B cell (primary cell): ENCODE results near the gene TWIST2. TPM values are rescaled to one million over a fixed set of nuclear protein-coding genes. Genes with fewer than 3 reads are reported as not detected.

ENCODE experiments used
- ATAC-seq: fragments of 200-7000 bp; cut with Tn5 transposase; one replicate; pipeline ENCODE4 v1.10.0; 2021; ENCODE audit warnings: low read depth, mild to moderate bottlenecking, moderate number of reproducible peaks, moderate library complexity
- CTCF ChIA-PET: fragments of 350-600 bp; sonication (Branson Sonifier 250); formaldehyde crosslinking; loops from one replicate; lab custom pipeline; 2021; ENCODE audit warnings: antibody characterized with exemption, inconsistent platforms; lab: Charles Lee
- POLR2A ChIA-PET: fragments of 350-600 bp; sonication (Branson Sonifier 250); formaldehyde crosslinking; loops from one replicate; lab custom pipeline; 2021; ENCODE audit warnings: antibody characterized with exemption; lab: Charles Lee
- DNase-seq: peaks from one replicate; pipeline ENCODE4 v3.0.0; 2013
- H2AFZ ChIP-seq: 2 replicates; pipeline ENCODE4 v1.6.1; 2012; ENCODE audit warnings: mild to moderate bottlenecking, low read depth, low read length; ENCODE audit not compliant: insufficient read depth, poor library complexity, severe bottlenecking
- H3K27ac ChIP-seq, 2 donors: 1 replicate in 1 of 2; 2 replicates in 1 of 2; pipeline ENCODE4 v1.5.1; 2012 to 2013; ENCODE audit warnings: low read length in 2 of 2, mild to moderate bottlenecking in 2 of 2, moderate library complexity in 1 of 2
- H3K27me3 ChIP-seq, 4 experiments: fragments of 200-600 bp in 1 of 4; sonication (generic) in 1 of 4; replicated peaks in 1 of 4; 1 replicate in 2 of 4; 2 replicates in 2 of 4; pipeline versions ENCODE4 v1.6.1 to v1.7.0; 2013 to 2016; ENCODE audit warnings: low read length in 3 of 4, mild to moderate bottlenecking in 2 of 4, mixed read lengths in 1 of 4, moderate library complexity in 1 of 4; ENCODE audit not compliant: insufficient read depth in 4 of 4, control insufficient read depth in 3 of 4; ENCODE audit errors: control extremely low read depth in 1 of 4
- H3K36me3 ChIP-seq, 2 experiments: replicated peaks in 1 of 2; 1 replicate in 1 of 2; 2 replicates in 1 of 2; pipeline versions ENCODE4 v1.6.1 to v1.7.1; 2013; ENCODE audit warnings: low read length in 1 of 2; ENCODE audit not compliant: insufficient read depth in 2 of 2, control insufficient read depth in 1 of 2; ENCODE audit errors: control extremely low read depth in 1 of 2, extremely low read depth in 1 of 2
- H3K4me1 ChIP-seq, 2 donors: fragments of 200-600 bp in 1 of 2; sonication (generic) in 1 of 2; 1 replicate in 1 of 2; 2 replicates in 1 of 2; pipeline versions ENCODE4 v1.5.1 to v1.6.1; 2013 to 2017; ENCODE audit warnings: low read length in 2 of 2; ENCODE audit not compliant: control insufficient read depth in 2 of 2, insufficient read depth in 2 of 2
- H3K4me2 ChIP-seq: replicated peaks from 2 replicates; pipeline ENCODE3; 2012; ENCODE audit warnings: mild to moderate bottlenecking, low read depth, low read length; ENCODE audit not compliant: poor library complexity, severe bottlenecking
- H3K4me3 ChIP-seq, 5 experiments: fragments of 200-600 bp in 1 of 5; sonication (generic) in 1 of 5; 1 replicate in 3 of 5; 2 replicates in 2 of 5; pipeline versions ENCODE4 v1.5.1 to v1.7.0; 2011 to 2016; ENCODE audit warnings: low read length in 4 of 5, mild to moderate bottlenecking in 4 of 5, low read depth in 2 of 5, control low read depth in 1 of 5, moderate library complexity in 1 of 5; ENCODE audit not compliant: insufficient read depth in 1 of 5; ENCODE audit errors: control extremely low read depth in 1 of 5, extremely low read depth in 1 of 5
- H3K79me2 ChIP-seq: fragments of 200-600 bp; sonication (generic); one replicate; pipeline ENCODE4 v1.6.0; 2016; ENCODE audit warnings: low read length; ENCODE audit not compliant: control insufficient read depth, insufficient read depth
- H3K9ac ChIP-seq: fragments of 200-600 bp; sonication (generic); 2 replicates; pipeline ENCODE4 v1.6.1; 2017; ENCODE audit warnings: mild to moderate bottlenecking, low read length, moderate library complexity
- H3K9me3 ChIP-seq, 3 donors: one replicate each; pipeline versions ENCODE4 v1.6.1 to v1.7.1; 2013; ENCODE audit warnings: low read length in 2 of 3; ENCODE audit not compliant: control insufficient read depth in 2 of 3, insufficient read depth in 1 of 3; ENCODE audit errors: control extremely low read depth in 1 of 3
- H4K20me1 ChIP-seq: 2 replicates; pipeline ENCODE4 v1.6.0; 2012; ENCODE audit warnings: mild to moderate bottlenecking, low read length; ENCODE audit not compliant: insufficient read depth, control insufficient read depth, poor library complexity, severe bottlenecking
- H3K27ac Mint-ChIP-seq: one replicate; pipeline ENCODE4 v1.8.0; 2021; ENCODE audit warnings: mixed read lengths
- H3K27me3 Mint-ChIP-seq: one replicate; pipeline ENCODE4 v1.8.0; 2021; ENCODE audit warnings: mixed read lengths
- H3K4me1 Mint-ChIP-seq: one replicate; pipeline ENCODE4 v1.8.0; 2021; ENCODE audit warnings: mixed read lengths
- H3K4me3 Mint-ChIP-seq: one replicate; pipeline ENCODE4 v1.8.0; 2021; ENCODE audit warnings: mixed read lengths
- H3K9me3 Mint-ChIP-seq: one replicate; pipeline ENCODE4 v1.8.0; 2022; ENCODE audit warnings: mixed read lengths; ENCODE audit not compliant: insufficient read depth
- CTCF ChIP-seq: fragments of 200-600 bp; IDR thresholded peaks from one replicate; pipeline ENCODE4 v1.8.0; 2022; ENCODE audit warnings: antibody characterized with exemption, mild to moderate bottlenecking
- EZH2 ChIP-seq: IDR thresholded peaks from 2 replicates; pipeline ENCODE4 v1.6.1; 2012; ENCODE audit warnings: borderline replicate concordance, low read depth, mild to moderate bottlenecking, moderate library complexity, low read length; ENCODE audit not compliant: insufficient read depth, poor library complexity, severe bottlenecking
- WGBS: methylation state at CpG from one replicate; pipeline ENCODE4 v1.1.5; 2013; ENCODE audit warnings: missing lambda C conversion rate; ENCODE audit not compliant: insufficient coverage; 5-methylcytosine and 5-hydroxymethylcytosine counted together
- intact Hi-C: fragments of 100-400 bp; cut with micrococcal nuclease; formaldehyde crosslinking; loops from one replicate; pipeline ENCODE4 v1.10.0; 2022
- polyA plus RNA-seq: library from polyadenylated mRNA; depleted of rRNA; stranded (reverse); fragments of >200 nt; gene quantifications from 2 replicates; pipeline ENCODE4 v1.2.3, GENCODE V29; 2012
- total RNA-seq, 2 donors: library from RNA; stranded (reverse); fragments of 120-200 nt in 1 of 2; gene quantifications; 1 replicate in 1 of 2; 2 replicates in 1 of 2; pipeline versions ENCODE4 v1.2.3 to v1.2.4, GENCODE V29; 2013 to 2022

TWIST2 gene
- total and polyA plus RNA-seq, 2 donors (not counting 1 experiment from before 2014, with no cell fraction given): 0.07 TPM; not detected in 1

GRCh38 chr2:238861766-238862315, 14.0 kb downstream of the TWIST2 start:
- Histone ChIP-seq H3K4me3 (no peak overlapping the region), H3K27ac (no peak overlapping the region), H3K36me3 (no peaks in the 10 kb centered on the region), H3K27me3 (no peaks in the 10 kb centered on the region), H3K79me2 (no peaks in the 10 kb centered on the region), H4K20me1 (no peaks in the 10 kb centered on the region), H2AFZ (no peak overlapping the region), H3K4me1 (no peaks in the 10 kb centered on the region), H3K9me3 (peaks cover 0 to 11% (median 0%) of the 10 kb centered on the region in 3 donors), H3K4me2 (no peak overlapping the region), H3K9ac (no peak overlapping the region)
- Mint-ChIP-seq H3K4me3 (no peak overlapping the region), H3K27ac (no peak overlapping the region), H3K27me3 (peaks cover 5% of the 10 kb centered on the region), H3K4me1 (no peaks in the 10 kb centered on the region), H3K9me3 (no peaks in the 10 kb centered on the region)
- ChIA-PET CTCF (no interaction called here), POLR2A (no interaction called here)
- WGBS: 100% methylated on average over 1 of the region's 10 CpGs
- intact Hi-C loops: no loop called here
- ATAC-seq (no peak), DNase-seq (no peak)
- no peak for TF ChIP-seq EZH2
- TF ChIP-seq CTCF: no peak

GRCh38 chr2:238862701-238863100, 14.8 kb downstream of the TWIST2 start:
- no peak overlapping the region for H2AFZ ChIP-seq
- ATAC-seq: no peak
- CTCF ChIA-PET: no interaction called here

More at GRCh38 chr2:238862701-238863100, 14.8 kb downstream of the TWIST2 start:
- POLR2A ChIA-PET: no interaction called here
- no peaks in the 10 kb centered on the region for H3K4me1 Mint-ChIP-seq
- Histone ChIP-seq H4K20me1 (no peaks in the 10 kb centered on the region), H3K4me1 (no peaks in the 10 kb centered on the region), H3K9me3 (peaks cover 0 to 9% (median 0%) of the 10 kb centered on the region in 3 donors), H3K27me3 (no peaks in the 10 kb centered on the region), H3K4me2 (no peak overlapping the region), H3K9ac (no peak overlapping the region), H3K4me3 (no peak overlapping the region), H3K79me2 (no peaks in the 10 kb centered on the region), H3K36me3 (no peaks in the 10 kb centered on the region), H3K27ac (no peak overlapping the region)
- peaks cover 5% of the 10 kb centered on the region for H3K27me3 Mint-ChIP-seq
- no peak overlapping the region for H3K27ac Mint-ChIP-seq
- no peaks in the 10 kb centered on the region for H3K9me3 Mint-ChIP-seq
- no peak for TF ChIP-seq CTCF
- TF ChIP-seq EZH2: no peak
- H3K4me3 Mint-ChIP-seq: no peak overlapping the region
- DNase-seq: no peak
- 89% methylated on average over 3 of the region's 5 CpGs for WGBS
- intact Hi-C loops: no loop called here
